ENCODE data around the gene RIPOR3.

The RIPOR3 gene

GRCh38 chr20:50594231-50594590 is 97.1 kb downstream of the RIPOR3 start:
- TF ChIP-seq, protein P1, sequence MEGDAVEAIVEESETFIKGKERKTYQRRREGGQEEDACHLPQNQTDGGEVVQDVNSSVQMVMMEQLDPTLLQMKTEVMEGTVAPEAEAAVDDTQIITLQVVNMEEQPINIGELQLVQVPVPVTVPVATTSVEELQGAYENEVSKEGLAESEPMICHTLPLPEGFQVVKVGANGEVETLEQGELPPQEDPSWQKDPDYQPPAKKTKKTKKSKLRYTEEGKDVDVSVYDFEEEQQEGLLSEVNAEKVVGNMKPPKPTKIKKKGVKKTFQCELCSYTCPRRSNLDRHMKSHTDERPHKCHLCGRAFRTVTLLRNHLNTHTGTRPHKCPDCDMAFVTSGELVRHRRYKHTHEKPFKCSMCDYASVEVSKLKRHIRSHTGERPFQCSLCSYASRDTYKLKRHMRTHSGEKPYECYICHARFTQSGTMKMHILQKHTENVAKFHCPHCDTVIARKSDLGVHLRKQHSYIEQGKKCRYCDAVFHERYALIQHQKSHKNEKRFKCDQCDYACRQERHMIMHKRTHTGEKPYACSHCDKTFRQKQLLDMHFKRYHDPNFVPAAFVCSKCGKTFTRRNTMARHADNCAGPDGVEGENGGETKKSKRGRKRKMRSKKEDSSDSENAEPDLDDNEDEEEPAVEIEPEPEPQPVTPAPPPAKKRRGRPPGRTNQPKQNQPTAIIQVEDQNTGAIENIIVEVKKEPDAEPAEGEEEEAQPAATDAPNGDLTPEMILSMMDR (IDR thresholded peaks at IDR 0.05; ENCODE audit: low read depth, low read length, missing control alignments) = no peak
- no peak overlapping the region for H3K4me3 ChIP-seq (ENCODE audit: low read depth, low read length)
- no peak for DNase-seq (ENCODE audit: low read depth)

DNA sequence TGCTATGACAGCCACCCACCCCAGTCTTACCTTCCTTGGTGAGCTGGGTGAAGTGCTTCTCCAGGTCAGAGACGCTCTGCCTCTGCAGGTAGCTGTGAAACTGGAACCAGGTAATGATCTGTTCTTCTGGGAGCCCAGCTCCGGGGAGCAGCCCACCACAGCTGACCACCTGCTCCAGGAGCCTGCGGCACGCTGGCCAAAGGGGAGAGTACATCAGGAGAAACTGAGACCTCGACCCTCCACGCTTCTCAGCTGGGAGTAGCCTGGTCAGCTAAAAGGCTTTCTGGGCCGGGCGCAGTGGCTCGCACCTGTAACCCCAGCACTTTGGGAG is 98.4 kb downstream of the RIPOR3 start:
- H3K4me3 ChIP-seq (ENCODE audit: low read depth, low read length) = no peak overlapping the region
- TF ChIP-seq, protein P1 (IDR thresholded peaks at IDR 0.05; ENCODE audit: low read depth, low read length, missing control alignments) = no peak
- DNase-seq (ENCODE audit: low read depth) = no peak

DNA sequence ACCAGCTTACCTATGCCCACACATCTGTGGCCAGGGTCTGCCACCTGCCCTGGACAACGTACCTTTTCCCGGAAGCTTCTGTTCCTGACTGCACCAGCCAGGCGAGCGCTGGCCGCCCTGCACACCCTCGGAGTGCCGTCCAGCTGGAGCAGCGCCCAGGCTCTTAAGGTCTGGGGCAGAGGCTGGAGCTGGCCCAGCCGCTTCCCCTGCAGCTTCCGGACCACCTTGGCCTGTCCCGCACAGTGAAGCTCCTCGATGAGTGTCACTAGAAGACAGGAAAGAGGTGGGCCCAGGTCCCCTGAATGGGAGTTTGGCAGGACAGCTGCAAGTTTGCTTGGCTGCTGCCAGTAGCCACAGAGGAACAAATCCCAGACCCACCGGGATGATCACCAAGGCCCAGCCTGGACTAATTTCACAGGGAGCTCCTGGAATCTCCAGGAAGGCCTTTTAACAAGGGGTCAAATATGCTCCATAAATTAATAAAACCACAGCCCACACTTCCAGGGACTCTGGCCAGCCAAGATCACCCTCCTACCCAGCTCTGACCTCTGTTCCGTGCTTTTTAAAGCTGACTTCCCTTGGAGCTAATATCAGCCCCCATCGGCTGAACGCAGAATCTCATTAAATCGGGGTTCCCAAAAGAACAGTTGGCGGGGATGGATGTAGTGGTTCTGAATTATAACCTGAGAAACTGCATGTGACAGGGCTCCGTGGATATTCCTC is 98.9 kb downstream of the RIPOR3 start:
- TF ChIP-seq, protein P1 (IDR thresholded peaks at IDR 0.05; ENCODE audit: low read depth, low read length, missing control alignments) = no peak
- no peak for DNase-seq (ENCODE audit: low read depth)
- H3K4me3 ChIP-seq (ENCODE audit: low read depth, low read length) = no peak overlapping the region

DNA sequence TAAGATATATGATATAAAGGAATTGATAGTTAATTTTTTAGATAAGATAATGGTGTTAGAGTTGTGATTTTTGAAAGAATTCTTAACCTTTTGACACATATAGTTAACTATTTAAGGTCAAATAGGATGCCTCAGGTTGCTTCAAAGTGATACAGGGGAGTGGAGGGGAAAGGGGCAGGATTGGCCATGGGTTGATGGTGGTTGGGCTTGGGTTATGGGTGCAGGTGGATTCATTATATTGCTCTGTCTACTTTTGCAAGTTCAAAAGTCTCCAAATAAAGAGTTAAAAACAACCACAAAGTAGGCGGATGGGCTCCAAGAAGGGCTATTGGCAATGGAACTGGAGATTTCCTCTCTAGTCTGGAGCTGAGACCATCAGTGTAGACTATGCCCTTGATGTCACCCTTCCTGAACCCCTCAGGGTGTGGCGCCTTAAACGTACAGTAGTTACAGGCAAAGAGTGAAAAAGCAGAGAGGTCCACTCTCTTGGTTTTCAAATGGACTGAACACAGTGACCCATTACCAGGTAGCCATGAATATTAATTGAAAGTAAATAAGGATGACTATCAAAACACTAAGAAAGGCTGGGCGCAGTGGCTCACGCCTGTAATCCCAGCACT is 100.0 kb downstream of the RIPOR3 start:
- DNase-seq (ENCODE audit: low read depth) = no peak
- H3K4me3 ChIP-seq (ENCODE audit: low read depth, low read length) = no peak overlapping the region
- TF ChIP-seq, protein P1 (IDR thresholded peaks at IDR 0.05; ENCODE audit: low read depth, low read length, missing control alignments) = no peak

DNA sequence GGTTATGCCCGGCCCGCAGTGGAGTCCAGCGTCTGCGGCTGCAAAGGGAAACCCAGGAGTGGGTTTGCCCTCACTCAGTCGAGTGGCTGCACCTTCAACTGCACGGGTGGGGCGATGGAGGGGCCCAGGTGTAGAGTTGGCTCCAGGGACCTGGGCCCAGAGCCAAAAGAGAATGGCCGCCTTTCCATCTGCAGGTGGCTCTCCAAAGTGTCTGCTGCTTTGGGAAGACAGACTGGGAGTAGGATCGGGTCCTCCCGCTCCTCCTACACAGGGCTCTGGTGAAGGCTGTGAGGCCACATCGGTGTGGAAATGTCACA is 101.0 kb downstream of the RIPOR3 start:
- DNase-seq (ENCODE audit: low read depth) = no peak
- TF ChIP-seq, protein P1 (IDR thresholded peaks at IDR 0.05; ENCODE audit: low read depth, low read length, missing control alignments) = no peak
- H3K4me3 ChIP-seq (ENCODE audit: low read depth, low read length) = no peak overlapping the region

DNA sequence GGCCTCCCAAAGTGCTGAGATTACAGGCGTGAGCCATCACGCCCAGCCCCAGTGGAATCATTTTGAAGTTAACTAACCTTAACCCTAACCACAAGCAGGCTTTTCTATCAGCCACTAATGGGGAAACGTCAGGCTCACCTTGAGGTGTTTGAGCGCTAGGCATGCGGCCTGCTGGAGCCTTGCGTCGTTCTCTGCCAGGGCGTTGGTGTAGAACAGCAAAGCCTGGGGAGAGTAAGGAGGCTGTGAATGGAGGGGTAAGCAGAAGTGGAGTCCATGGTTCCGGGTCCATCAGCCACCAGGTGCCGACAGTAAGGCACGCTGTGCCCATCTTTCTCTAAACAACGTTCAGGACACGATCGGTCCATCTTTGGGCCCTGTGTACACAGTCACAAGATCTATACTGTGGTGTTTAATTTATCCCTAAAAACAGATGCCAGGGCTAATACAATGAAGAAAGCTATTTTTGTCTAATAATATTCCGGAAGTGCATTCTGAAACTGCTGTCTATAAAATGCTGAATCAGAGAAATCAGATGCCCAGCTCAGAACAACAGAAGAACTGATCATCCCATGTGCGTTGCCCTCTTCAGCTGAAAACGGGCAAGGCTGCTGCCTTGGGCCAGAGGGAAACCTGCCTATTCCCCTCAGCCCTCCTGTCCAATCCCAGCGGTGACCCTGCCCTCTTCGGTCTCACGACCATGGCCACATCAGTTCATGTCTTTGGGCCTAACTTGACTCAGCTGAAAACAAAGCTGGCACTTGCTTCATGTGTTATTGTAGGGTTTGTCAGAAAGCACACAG is 101.6 kb downstream of the RIPOR3 start:
- H3K4me3 ChIP-seq (ENCODE audit: low read depth, low read length) = no peak overlapping the region
- DNase-seq (ENCODE audit: low read depth) = no peak
- TF ChIP-seq, protein P1 (IDR thresholded peaks at IDR 0.05; ENCODE audit: low read depth, low read length, missing control alignments) = no peak

Measured in GM12864 (cell line).